ENCODE results near the gene CYTH3.
"Not testable (repeated sequence)": the region's sequence is repeated elsewhere in the genome, so short reads cannot be mapped to it uniquely, and the experiment has no call there.

The CYTH3 gene, protein sequence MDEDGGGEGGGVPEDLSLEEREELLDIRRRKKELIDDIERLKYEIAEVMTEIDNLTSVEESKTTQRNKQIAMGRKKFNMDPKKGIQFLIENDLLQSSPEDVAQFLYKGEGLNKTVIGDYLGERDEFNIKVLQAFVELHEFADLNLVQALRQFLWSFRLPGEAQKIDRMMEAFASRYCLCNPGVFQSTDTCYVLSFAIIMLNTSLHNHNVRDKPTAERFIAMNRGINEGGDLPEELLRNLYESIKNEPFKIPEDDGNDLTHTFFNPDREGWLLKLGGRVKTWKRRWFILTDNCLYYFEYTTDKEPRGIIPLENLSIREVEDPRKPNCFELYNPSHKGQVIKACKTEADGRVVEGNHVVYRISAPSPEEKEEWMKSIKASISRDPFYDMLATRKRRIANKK

DNA sequence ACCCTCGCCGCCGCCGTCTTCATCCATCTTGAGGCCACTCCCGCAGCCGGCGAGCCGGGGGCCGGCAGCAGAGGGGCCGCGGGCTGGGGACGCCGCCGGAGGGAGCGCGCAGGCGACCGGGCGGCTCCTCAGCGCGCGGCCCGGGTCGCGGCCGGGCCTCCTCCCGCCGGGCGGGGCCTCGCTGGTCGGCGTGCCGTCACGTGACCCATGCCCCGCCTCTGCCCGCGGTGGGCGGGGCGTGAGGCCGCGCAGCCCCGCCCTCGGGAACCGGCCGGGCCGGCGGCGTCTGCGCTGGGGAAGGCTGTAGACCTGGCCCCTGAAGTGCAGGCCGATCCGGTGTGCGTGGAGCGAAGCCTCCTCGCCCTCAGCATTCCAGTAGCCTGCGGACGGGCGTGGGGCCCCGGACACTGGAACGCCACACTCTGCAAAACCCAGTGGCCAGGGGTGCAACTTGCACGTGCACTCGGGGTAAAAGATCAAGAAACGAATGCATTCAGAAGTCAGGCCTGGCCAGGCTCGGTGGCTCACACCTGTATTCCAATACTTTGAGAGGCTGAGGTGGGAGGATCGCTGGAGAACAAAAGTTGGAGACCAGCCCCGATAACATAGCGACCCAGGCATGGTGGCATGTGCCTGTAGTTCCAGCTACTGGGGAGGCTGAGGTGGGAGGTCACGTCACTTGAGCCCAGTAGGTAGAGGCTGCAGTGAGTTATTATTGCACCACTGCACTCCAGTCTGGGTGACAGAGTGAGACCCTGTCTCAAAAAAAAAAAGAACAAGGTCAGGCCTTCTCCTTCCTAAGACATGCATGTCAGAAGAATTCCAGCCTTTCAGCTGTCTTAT, at the start of gene CYTH3:
CYTH3 (minus strand) TSS at position 144 of the 843 bp plus-strand sequence; CDS start at position 27, 117 bp downstream.
- DNase-seq = peak; percentile 55

DNA sequence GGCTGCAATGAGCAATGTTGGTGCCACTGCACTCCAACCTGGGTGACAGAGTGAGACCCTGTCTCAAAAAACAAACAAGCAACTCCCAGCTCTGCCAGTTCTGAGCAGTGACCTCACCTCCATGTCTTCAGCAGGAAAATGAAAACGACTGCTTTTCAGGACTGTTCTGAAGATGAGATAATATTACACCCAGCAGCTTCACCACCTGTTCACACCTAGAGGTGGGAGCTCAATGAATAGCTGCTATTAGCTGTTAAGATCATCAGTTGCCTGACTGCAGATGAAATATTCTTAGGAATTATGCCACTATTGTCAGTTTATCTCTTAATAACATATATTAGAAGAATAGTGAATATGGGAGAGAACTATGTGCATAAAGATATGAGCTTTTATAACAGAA, 48.4 kb upstream of the CYTH3 start:
- DNase-seq = no peak

DNA sequence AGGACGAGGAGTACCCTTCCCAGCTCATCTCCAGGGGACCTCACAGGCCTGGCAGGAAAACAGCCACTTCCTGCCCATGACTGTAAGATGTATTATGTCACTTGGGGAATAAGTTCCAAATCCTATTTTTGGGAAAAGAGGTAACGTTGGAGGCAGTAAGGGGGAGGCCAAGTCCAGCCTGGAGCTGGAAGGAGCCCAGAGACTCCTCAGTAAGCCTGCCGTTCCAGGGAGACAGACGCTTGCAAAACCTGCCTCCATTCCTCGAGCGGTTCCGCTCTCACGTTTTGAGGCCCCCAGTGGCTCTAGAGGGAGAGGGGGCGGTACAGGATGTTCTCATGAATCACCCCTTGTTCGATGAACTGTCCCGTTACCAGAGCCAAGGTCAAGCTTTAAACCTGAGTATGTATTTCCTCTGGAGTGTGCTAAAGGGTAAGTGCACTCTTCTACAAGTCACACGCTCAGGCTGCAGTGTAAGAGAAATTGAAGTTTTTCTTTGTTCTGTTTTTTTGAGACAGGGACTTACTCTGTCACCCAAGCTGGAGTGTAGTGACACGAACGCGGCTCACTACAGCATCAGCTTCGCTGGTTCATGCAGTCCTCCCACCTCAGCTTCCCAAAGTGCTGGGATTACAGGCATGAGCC, 45.5 kb upstream of the CYTH3 start:
- DNase-seq = no peak

DNA sequence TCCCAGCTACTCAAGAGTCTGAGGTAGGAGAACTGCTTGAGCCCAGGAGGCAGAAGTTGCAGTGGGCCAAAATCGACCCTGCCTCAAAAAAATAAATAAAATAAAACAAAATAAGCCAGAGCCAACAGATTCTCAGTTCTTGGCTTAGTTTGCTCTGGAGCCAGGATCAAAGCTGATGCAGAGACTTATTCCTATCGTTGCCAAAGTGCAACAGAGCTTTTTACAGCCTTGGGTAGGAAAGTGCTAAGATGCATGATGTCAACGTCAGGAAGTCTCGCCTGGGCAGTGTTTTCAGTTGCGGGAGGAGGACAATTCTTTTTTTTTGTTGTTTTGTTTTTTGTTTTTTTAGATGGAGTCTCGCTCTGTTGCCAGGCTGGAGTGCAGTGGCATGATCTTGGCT, 43.8 kb upstream of the CYTH3 start:
- DNase-seq = no peak

DNA sequence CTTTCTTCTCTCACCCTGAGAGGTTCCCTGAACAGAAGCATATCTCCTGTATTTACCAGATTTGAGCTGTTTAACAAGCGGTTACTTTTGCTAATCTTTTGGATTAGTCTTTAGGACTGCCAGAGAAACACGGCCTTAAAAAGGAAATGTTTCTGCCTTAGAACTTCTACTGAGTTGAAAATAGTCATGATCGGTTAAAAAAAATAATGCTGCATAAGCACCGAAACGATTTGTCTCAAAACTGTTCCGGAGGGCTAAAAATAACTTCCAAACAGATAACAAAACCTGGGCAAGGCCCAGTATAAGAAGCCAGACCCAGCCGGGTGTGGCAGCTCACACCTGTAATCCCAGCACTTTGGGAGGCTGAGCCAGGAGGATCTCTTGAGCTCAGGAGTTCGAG, 43.3 kb upstream of the CYTH3 start:
- DNase-seq = no peak

DNA sequence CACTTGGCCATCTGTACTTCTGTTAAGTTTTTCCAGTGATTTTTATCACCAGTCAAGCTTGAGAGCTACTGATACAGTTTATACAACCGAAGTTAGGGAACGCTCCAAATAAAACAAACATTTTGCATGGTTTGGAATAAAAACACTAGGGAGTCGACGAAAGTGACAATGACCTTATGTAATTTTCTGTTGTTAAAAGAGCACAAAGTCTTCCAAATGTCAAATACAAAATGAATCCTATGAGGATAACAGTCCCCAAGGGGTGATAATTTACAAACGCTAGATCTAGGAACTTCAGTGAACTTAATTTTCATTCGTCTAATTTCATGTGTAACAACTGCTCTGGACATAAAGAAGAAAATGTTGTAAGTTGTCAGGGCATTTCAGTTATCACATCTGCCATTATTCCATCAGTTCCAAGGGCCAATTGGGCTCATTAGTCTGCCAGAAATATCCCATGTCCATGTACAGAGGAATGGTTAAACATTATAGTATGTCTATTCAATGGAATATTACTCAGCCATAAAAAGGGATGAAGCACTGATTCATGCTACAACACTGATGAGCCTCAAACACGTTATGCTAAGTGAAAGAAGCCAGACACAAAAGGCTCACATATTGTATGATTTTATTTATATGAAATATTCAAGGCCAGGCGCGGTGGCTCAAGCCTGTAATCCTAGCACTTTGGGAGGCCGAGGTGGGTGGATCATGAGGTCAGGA, 38.0 kb upstream of the CYTH3 start:
- no peak for DNase-seq

DNA sequence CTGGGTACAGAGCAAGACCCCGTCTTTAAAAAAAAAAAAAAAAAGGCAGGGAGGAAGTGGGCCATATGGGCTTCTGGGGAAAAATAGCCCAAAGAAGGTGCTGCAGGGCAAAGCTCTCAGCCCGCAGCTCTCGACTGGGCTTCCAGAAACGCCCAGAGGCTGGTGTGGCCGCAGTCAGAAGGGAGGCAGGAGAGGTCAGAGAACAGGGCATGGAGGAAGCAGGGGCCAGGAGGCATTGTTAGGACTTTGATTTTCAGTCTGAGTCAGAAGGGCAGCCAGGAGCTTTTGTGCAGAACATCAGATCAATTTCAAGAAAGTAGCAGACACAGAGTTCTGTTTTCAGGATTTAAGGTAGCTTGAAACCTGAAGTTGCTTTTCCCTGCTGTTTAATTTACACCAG, 35.3 kb upstream of the CYTH3 start:
- DNase-seq = no peak

DNA sequence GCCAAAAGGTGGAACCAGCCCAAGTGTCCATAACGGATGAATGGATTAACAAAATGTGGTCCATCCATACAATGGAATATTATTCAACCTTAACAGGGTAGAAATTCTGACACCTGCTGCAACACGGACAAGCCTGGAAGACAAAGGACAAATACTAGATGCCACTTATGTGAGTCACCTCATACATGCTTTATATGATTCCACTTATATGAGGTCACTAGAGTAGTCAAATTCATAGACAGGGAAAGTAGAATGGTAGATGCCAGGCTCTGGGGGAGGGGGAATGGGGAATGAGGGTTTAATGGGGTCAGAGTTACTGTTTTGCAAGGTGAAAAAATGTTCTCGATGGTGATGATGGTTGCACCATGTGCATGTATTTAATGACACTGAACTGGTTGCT, 34.0 kb upstream of the CYTH3 start:
- DNase-seq = no peak

DNA sequence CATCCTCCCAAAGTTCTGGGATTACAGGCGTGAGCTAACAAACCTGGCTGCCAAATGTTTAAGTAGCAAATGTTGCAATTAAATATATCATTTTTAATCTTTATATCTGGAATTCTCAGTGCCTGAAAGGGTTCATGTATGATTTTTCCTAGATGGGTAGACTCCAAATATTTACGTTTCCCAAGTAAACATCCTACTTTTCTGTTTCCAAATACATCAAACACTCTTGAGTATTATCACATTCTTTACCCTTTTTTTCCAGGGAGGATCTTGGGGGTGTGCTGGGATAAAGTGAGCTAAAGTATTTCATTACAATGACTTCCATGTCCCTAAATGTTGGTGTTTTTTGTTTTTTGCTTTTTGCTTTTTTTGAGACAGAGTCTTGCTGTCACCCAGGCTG, 32.9 kb upstream of the CYTH3 start:
- no peak for DNase-seq

DNA sequence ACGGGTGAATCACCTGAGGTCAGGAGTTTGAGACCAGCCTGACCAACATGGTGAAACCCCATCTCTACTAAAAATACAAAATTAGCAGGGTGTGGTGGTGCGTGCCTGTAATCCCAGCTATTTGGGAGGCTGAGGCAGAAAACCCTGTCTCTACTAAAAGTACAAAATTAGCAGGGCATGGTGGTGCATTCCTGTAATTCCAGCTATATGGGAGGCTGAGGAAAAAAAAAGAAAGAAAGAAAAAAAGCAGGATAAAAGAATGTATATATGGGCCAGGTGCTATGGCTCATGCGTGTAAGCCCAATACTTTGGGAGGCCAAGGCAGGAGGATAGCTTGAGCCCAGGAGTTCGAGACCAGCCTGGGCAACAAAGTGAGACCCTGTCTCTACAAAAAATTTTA, 29.0 kb upstream of the CYTH3 start:
- DNase-seq = not testable (repeated sequence)

DNA sequence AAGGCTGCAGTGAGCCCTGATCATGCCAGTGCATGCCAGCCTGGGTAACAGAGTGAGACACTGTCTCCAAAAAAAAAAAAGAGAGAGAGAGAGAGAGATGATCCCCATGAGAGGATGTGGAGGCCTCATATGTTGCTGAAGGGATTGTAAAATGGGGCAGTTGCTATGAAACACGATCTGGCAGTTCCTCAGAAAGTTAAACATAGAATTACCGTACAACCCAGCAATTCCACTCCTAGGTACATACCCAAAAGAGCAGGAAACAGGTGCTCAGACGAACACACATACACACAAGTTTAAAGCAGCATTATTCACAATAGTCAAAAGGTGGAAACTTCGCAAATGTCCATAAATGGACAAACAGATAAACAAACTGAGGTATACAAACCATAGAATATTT, 27.4 kb upstream of the CYTH3 start:
- DNase-seq = no peak

DNA sequence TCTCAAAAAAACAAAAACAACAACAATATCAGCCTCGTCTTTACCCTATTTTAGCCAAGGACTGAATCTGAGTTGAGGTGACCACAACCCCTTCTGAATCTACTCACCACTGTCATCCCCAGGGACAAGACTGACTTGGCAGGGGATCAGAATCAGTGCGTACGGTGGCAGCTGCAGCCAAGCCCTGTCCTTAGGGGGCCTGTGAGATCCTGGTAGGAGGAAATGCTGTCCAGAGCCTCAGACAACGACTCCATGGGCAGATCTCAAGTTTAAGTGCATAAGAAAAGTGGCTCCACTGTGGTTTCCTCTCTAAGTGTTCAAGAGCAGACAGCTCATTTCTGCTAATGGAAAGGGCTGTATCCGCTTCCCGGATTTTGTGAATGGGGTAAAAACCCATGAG, 22.4 kb upstream of the CYTH3 start:
- DNase-seq = peak; percentile 94

DNA sequence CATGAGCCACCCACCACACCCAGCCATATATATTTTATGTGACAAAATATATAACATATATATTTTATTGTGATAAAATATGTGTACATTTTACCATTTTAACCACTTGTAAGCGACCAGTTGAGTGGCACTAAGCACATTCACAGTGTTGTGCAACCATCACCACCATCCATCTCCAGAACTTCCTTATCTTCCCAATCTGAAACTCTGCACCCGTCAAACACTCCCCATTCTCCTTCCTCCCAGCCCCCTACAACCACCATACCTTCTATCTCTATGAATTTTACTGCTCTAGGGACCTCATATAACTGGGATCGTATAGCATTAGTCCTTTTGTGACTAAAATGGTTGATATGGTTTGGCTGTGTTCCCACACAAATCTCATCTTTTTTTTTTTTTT, 20.8 kb upstream of the CYTH3 start:
- no peak for DNase-seq

DNA sequence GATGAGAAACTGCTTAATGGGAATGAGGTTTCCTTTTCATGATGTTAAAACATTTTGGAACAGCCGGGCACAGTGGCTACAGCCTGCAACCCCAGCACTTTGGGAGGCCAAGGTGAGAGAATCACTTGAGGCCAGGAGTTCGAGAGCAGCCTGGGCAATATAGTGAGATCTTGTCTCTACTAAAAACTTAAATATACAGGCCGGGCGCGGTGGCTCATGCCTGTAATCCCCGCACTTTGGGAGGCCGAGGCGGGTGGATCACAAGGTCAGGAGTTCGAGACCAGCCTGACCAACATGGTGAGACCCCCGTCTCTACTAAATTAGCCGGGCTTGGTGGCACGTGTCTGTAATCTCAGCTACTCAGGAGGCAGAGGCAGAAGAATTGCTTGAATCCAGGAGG, 19.5 kb upstream of the CYTH3 start:
- DNase-seq = not testable (repeated sequence)

DNA sequence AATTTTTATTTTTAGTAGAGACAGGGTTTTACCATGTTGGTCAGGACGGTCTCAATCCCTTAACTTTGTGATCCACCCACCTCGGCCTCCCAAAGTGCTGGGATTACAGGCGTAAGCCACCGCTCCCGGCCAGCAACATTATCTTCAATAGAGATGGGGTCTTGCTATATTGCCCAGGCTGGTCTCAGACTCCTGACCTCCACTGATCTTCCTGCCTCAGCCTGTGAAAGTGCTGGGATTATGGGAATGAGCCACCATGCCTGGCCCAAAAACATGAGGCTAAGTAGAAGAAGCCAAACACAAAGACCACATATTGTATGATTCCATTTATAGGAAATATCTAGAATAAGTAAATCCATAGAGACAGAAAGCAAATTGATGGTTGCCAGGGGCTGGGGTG, 19.1 kb upstream of the CYTH3 start:
- DNase-seq = no peak

DNA sequence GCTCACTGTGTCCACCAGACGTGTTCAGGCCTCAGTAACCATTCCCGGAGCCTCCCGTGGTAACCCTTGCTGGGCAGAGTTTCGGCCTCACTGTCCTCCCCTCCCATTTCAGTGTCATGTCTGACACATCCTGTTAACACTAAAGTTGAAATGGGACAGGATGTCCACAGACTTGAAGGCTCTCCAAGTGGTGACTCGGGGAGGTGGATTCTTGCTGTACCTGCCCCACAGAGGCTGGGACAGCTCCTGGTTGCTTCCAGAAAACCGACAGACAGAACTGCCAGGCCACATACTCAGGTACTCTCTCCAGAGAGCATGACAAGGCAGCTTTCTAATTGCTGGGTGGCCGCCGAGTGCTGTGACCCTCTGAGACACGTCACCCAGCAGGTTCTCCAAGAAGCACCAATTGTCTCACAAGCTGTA, 17.9 kb upstream of the CYTH3 start:
- DNase-seq = no peak

DNA sequence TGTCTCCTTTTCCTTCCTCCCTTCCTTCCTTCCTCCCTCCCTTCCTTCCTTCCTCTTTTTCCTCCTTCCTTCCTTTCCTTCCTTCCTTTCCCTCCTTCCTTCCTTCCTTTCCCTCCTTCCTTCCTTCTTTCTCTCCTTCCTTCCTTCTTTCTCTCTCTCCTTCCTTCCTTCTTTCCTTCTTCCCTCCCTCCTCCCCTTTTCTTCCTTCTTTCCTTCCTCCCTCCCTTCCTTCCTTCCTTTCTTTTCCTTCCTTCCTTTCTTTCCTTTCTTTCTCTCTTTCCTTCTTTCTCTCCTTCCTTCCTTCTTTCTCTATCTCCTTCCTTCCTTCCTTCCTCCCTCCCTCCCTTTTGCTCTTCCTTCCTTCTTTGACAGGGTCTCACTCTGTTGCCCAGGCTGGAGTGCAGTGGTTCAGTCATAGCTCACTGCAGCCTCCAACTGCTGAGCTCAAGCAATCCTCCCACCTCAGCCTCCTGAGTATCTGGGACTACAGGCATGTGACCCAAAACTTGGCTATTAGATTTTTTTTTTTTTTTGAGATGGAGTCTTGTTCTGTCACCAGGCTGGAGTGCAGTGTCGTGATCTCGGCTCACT, 15.9 kb upstream of the CYTH3 start:
- no peak for DNase-seq

DNA sequence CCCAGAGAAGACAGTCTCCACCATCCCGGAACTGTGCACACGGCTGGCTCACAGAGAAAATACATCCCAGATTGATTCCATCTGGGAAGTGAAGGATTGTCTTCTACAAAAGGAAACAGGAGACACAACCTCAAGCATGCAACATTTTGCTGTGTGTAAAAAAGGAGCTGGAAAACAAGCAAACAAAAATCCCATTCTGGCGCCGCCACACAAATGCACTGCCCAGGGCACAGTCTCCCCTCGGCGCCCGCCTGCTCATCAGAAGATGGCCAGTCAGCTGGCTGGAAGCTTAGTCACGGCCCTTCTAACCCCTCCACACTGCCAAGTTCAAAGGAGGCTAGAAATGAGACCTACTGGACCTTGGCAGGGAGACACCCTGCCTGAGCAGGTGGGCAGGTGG, 14.1 kb upstream of the CYTH3 start:
- no peak for DNase-seq

DNA sequence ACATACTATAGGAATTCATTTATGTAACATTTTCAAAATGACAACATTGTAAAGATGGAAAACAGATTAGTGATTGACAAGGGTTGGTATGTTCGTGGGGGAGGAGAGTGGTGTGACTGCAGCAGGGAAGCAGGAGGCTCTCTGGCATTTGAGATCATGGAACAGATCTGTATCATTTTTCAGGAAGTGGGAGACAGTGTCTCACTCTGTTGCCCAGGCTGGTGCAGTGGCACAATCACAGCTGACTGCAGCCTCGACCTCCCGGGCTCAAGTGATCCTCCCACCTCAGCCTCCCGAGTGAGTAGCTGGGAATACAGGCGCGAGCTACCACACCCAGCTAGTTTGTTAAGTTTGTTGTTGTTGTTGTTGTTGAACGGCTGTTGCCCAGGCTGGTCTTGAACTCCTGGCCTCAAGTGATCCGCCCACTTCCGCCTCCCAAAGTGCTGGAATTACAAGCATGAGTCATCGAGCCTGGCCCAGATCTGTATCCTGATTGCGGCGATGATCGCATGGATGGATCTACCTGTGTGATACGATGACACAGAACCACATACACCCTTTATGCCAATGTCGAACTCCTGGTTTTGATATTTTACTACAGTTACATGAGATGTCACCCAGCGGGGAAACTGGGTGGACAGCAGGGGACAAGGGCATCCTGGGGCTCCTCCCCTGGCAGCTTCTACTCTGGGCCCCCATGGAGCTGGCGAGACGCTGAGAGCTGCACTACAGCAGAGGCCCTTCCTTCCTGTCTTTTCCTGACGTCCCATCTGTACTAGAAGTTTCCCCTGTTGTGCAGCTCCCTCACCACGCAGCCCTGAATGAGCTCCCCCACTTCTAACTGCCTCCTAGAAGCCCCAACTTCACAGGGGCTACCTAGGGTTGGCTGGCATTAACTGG, 12.3 kb upstream of the CYTH3 start:
- DNase-seq = no peak

DNA sequence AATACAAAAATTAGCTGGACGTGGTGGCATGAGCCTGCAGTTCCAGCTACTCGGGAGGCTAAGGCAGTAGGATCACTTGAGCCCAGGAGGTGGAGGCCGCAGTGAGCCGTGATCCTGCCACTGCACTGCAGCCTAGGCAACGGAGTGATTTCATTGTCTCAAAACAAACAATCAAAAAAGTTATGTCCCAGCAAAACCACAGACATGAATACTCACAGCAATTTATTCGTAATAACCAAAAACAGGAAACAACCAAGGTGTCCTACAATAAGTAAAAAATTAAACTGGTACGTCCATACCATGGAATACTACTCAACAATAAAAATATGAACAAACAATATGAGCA, 11.6 kb upstream of the CYTH3 start:
- DNase-seq = no peak

DNA sequence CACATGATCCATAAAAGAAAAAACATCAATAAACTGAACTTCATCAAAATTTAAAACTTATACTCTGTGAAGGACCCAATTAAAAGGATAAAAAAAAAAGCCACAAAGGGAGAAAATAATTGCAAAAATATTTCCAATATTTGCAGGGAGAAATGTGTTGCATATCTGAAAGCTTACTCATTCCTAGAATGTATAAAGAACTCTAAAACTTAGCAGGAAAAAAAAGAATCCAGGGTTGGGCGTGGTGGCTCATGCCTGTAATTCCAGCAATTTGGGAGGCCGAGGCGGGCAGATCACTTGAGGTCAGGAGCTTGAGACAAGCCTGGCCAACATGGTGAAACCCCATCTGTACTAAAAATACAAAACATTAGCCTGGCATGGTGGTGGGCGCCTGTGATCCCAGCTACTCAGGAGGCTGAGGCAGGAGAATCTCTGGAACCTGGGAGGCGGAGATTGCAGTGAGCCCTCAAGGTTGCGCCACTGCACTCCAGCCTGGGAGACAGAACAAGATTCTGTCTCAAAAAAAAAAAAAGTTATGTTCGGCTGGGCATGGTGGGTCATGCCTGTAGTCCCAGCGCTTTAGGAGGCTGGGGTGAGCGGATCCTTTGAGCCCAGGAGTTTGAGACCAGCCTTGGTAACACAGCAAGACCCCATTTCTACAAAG, 11.1 kb upstream of the CYTH3 start:
- not testable (repeated sequence) for DNase-seq

Data from DMS79 treated with DMSO at 0.1 percent for 48 hours (cell line).